Testis (tissue), 3 donors: ENCODE results near the gene LBP. TPM values are rescaled to one million over a fixed set of nuclear protein-coding genes. Genes with fewer than 3 reads are reported as not detected.
A peak's percentile ranks its signal among the peaks of the same experiment; 100 is the strongest.
"Not testable (repeated sequence)": the region's sequence is repeated elsewhere in the genome, so short reads cannot be mapped to it uniquely, and the experiment has no call there.

Source experiments
- DNase-seq: peaks from one replicate; pipeline ENCODE4 v3.0.0-alpha.2; 2019
- H3K27ac ChIP-seq, 2 donors: fragments of 200-600 bp; sonication (generic); one replicate each; pipeline ENCODE4 v1.5.1; 2019
- H3K27me3 ChIP-seq: fragments of 200-600 bp; sonication (generic); one replicate; pipeline ENCODE4 v1.5.1; 2019
- H3K36me3 ChIP-seq: fragments of 200-600 bp; sonication (generic); one replicate; pipeline ENCODE4 v1.5.1; 2017; ENCODE audit warnings: low read depth; ENCODE audit errors: missing control alignments
- H3K4me1 ChIP-seq: fragments of 200-600 bp; sonication (generic); one replicate; pipeline ENCODE4 v1.5.1; 2019
- H3K4me3 ChIP-seq, 2 donors: fragments of 200-600 bp; sonication (generic); one replicate each; pipeline ENCODE4 v1.5.1; 2017 to 2019
- H3K9me3 ChIP-seq: fragments of 200-600 bp; sonication (generic); one replicate; pipeline ENCODE4 v1.5.1; 2017
- POLR2A ChIP-seq: fragments of 450-650 bp; IDR thresholded peaks from one replicate; pipeline ENCODE4 v1.6.1; 2017; ENCODE audit warnings: antibody characterized with exemption, mild to moderate bottlenecking, moderate library complexity
- WGBS, 2 donors: methylation state at CpG; one replicate each; pipeline ENCODE4 v1.1.5; 2018; 5-methylcytosine and 5-hydroxymethylcytosine counted together
- intact Hi-C: fragments of 100-400 bp; cut with DNase I; formaldehyde crosslinking; loops from one replicate; pipeline ENCODE4 v1.15.1; 2023; ENCODE audit warnings: low total_unique reads
- polyA plus RNA-seq: library from polyadenylated mRNA; stranded (reverse); fragments of 350-450 nt; fragmentation: Illumina TruSeq; extraction: RNeasy Lipid Tissue Mini Kit (QIAGEN cat#74804); gene quantifications from one replicate; pipeline ENCODE4 v1.2.3, GENCODE V29; 2014; ENCODE audit warnings: low read depth, low replicate concordance; ENCODE audit not compliant: insufficient read depth
- total RNA-seq, 2 donors: library from RNA; depleted of rRNA; stranded (reverse); fragments of >200 nt; gene quantifications; one replicate each; pipeline ENCODE4 v1.2.3, GENCODE V29; 2016
- TF ChIP-seq, protein P1 (sequence below), 3 experiments: fragments of 450-650 bp in 2 of 3; fragments of 200-600 bp in 1 of 3; sonication (generic) in 1 of 3; IDR thresholded peaks; one replicate each; pipeline ENCODE4 v1.5.1; 2016 to 2019; ENCODE audit warnings: antibody characterized with exemption in 3 of 3, mild to moderate bottlenecking in 2 of 3, moderate library complexity in 1 of 3

LBP gene
- total and polyA plus RNA-seq, 3 donors from 2014 or later = 0.87 to 1.3 (median 1.2) TPM

- WGBS, 2 donors = 74 to 84% methylated on average over 4 of the region's 4 CpGs
- no peaks in the 10 kb centered on the region for H3K27me3 ChIP-seq
- no peak overlapping the region for H3K27ac ChIP-seq
- intact Hi-C loops = no loop called here
- H3K4me3 ChIP-seq = no peak overlapping the region
- H3K4me1 ChIP-seq = no peaks in the 10 kb centered on the region
- H3K36me3 ChIP-seq = no peaks in the 10 kb centered on the region
- DNase-seq = no peak
- H3K9me3 ChIP-seq = no peaks in the 10 kb centered on the region
- TF ChIP-seq, protein P1, sequence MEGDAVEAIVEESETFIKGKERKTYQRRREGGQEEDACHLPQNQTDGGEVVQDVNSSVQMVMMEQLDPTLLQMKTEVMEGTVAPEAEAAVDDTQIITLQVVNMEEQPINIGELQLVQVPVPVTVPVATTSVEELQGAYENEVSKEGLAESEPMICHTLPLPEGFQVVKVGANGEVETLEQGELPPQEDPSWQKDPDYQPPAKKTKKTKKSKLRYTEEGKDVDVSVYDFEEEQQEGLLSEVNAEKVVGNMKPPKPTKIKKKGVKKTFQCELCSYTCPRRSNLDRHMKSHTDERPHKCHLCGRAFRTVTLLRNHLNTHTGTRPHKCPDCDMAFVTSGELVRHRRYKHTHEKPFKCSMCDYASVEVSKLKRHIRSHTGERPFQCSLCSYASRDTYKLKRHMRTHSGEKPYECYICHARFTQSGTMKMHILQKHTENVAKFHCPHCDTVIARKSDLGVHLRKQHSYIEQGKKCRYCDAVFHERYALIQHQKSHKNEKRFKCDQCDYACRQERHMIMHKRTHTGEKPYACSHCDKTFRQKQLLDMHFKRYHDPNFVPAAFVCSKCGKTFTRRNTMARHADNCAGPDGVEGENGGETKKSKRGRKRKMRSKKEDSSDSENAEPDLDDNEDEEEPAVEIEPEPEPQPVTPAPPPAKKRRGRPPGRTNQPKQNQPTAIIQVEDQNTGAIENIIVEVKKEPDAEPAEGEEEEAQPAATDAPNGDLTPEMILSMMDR (IDR thresholded peaks at IDR 0.05) = no peak
- TF ChIP-seq POLR2A = no peak
These were observed 41.7 kb downstream of the LBP start for GRCh38 chr20:38387953-38388352.

DNA sequence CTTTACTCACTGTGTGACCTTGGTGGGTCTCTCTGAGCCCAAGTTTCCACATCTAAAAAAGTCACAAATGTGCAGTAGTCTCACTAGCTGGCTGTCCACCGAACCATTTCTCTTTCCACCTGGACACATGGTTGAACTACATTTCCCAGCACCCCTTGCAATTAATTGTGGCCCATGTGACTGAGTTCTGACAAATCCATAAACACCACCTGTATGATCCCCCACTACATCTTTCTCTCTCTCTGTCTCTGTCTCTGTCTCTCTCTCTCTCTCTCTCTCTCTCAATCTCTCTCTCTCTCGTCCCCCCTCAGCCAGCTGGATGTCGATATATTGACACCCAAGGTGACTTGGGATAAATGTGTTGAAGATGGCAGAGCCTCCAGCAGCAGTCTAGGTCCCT lies 46.1 kb downstream of the LBP start:
- intact Hi-C loops = no loop called here
- H3K9me3 ChIP-seq = no peaks in the 10 kb centered on the region

GRCh38 chr20:38393259-38393658 lies 47.0 kb downstream of the LBP start:
- H3K27me3 ChIP-seq = no peaks in the 10 kb centered on the region
- intact Hi-C loops = no loop called here
- DNase-seq = no peak
- no peak overlapping the region for H3K4me3 ChIP-seq
- WGBS, 2 donors = 87 to 89% methylated on average over 5 of the region's 5 CpGs
- H3K36me3 ChIP-seq = no peaks in the 10 kb centered on the region
- TF ChIP-seq, protein P1 (IDR thresholded peaks at IDR 0.05) = no peak
- no peak for TF ChIP-seq POLR2A
- H3K4me1 ChIP-seq = no peaks in the 10 kb centered on the region
- H3K9me3 ChIP-seq = no peaks in the 10 kb centered on the region
- H3K27ac ChIP-seq = no peak overlapping the region

More for the DNA sequence above, 46.1 kb downstream of the LBP start:
- WGBS, 2 donors = 90 to 93% methylated on average over 3 of the region's 3 CpGs
- H3K4me3 ChIP-seq = no peak overlapping the region
- H3K36me3 ChIP-seq = no peaks in the 10 kb centered on the region
- no peak for DNase-seq
- H3K4me1 ChIP-seq = no peaks in the 10 kb centered on the region
- H3K27me3 ChIP-seq = no peaks in the 10 kb centered on the region
- TF ChIP-seq POLR2A = no peak
- TF ChIP-seq, protein P1 (IDR thresholded peaks at IDR 0.05) = no peak
- H3K27ac ChIP-seq = no peak overlapping the region

DNA sequence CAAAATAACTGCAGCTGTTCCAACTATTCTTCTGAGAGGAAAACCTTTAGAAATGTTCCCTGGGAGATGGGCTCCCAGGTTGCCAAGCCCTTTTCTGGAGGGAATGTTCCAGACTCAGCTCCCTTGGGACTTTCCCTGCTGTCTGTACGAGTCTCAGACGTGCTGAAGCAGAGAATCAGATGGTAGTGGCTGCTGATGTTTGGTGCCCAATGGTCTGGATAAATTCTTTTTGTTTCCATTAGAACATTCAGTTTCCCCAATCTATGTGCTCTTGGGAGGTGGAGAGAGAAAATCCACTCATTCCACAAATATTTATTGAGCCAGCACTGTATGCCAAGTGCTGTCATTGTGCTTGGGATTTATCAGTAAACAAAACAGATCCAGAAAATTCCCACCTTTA lies 48.9 kb downstream of the LBP start:
- H3K27ac ChIP-seq = peak overlapping the region in 1 of 2 donors; percentile 56
- intact Hi-C loops = no loop called here
- peak; percentile 40 for DNase-seq
- 40 to 68% methylated on average over 2 of the region's 2 CpGs for WGBS, 2 donors
- H3K9me3 ChIP-seq = no peaks in the 10 kb centered on the region
- H3K36me3 ChIP-seq = no peaks in the 10 kb centered on the region
- H3K4me1 ChIP-seq = no peaks in the 10 kb centered on the region
- H3K4me3 ChIP-seq = no peak overlapping the region
- no peaks in the 10 kb centered on the region for H3K27me3 ChIP-seq
- no peak for TF ChIP-seq POLR2A
- TF ChIP-seq, protein P1 (IDR thresholded peaks at IDR 0.05) = no peak

DNA sequence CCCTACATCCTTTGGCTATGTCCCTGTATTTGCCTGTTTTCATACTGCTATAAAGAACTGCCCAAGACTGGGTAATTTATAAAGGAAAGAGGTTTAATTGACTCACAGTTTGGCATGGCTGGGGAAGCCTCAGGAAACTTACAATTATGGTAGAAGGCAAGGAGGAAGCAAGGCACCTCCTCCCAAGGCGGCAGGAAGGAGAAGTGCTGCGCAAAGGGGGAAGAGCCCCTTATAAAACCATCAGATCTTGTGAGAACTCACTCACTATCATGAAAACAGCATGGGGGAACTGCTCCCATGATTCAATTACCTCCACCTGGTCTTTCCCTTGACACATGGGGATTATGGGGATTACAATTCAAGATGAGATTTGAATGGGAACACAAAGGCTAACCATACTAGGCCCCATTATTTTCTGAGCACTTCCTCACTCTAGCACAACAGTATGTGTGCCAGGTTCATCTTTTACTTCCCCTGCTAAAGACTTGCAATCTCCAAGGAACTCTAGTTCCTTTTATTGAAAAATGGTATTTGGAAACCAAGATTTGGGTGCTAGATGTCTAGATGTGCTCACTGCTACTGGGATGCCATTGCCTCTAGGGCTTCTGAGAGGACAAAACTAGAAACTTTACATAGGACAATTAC lies 49.6 kb downstream of the LBP start:
- peak overlapping the region in 1 of 2 donors; percentile 56 for H3K27ac ChIP-seq
- H3K9me3 ChIP-seq, H3K4me3 ChIP-seq, DNase-seq, H3K27me3 ChIP-seq, H3K36me3 ChIP-seq, intact Hi-C loops, H3K4me1 ChIP-seq: not testable (repeated sequence)
- WGBS, 2 donors = 67 to 93% methylated on average over 2 of the region's 2 CpGs
